Medulla oblongata (tissue), 1 donor: ENCODE results near the gene SLC35F2.
"Not testable (repeated sequence)": the region's sequence is repeated elsewhere in the genome, so short reads cannot be mapped to it uniquely, and the experiment has no call there.

Source experiments
- DNase-seq: peaks from one replicate; pipeline ENCODE4 v3.0.0-alpha.2; 2015; ENCODE audit errors: extremely low spot score

The SLC35F2 gene, protein sequence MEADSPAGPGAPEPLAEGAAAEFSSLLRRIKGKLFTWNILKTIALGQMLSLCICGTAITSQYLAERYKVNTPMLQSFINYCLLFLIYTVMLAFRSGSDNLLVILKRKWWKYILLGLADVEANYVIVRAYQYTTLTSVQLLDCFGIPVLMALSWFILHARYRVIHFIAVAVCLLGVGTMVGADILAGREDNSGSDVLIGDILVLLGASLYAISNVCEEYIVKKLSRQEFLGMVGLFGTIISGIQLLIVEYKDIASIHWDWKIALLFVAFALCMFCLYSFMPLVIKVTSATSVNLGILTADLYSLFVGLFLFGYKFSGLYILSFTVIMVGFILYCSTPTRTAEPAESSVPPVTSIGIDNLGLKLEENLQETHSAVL

GRCh38 chr11:107858217-107859070 lies at the start of gene SLC35F2:
Gene SLC35F2 (minus strand): TSS chr11:107858787. CDS start chr11:107858767, 20 bp downstream.
- peak; percentile 45 for DNase-seq

DNA sequence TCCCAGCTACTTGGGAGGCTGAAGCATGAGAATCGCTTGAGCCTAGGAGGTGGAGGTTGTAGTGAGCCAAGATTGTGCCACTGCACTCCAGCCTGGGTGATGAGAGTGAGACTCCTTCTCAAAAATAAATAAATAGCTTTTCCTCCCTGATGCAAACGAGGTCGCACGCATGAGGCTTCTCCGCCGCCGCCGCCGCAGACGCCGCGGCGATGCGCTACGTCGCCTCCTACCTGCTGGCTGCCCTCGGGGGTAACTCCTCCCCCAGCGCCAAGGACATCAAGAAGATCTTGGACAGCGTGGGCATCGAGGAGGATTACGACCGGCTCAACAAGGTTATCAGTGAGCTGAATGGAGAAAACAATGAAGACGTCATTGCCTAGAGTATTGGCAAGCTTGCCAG lies 49.6 kb upstream of the SLC35F2 start:
- DNase-seq, result no peak

- DNase-seq, result peak; percentile 11
These were observed 39.7 kb upstream of the SLC35F2 start for GRCh38 chr11:107898270-107898669.

DNA sequence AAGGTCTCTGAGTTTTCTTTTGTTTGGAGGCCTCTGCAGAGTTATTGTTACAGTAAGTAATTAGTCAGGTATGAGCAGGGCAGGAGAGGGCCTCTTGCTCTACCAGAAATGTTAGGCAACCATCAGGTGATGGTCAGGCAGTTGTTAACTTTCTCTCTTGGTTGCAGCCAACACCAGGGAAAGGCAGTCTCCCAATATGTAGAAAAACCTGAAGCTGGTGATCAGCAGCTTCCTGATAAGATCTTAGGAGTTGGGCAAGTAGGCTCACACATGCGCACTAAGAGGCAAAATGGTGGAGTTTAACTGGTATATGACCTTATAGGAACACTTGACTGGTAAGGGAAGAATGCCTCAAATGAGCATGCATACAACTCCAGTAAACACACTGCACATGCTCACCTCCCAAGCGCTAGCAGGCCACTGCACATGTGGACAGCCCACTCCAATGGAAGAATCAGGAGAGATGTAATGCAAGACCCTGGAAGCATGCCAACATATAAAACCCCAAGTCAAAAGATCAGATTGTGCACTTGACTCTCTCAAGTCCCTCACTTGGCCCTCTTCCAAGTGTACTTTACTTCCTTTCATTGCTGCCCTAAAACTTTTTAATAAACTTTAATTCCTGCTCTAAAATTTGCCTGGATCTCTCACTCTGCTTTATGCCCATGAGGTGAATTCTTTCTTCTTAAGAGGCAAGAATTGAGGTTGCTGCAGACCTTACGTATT lies 23.7 kb upstream of the SLC35F2 start:
- no peak for DNase-seq

GRCh38 chr11:107881471-107881870 lies 22.9 kb upstream of the SLC35F2 start:
- DNase-seq, result not testable (repeated sequence)

DNA sequence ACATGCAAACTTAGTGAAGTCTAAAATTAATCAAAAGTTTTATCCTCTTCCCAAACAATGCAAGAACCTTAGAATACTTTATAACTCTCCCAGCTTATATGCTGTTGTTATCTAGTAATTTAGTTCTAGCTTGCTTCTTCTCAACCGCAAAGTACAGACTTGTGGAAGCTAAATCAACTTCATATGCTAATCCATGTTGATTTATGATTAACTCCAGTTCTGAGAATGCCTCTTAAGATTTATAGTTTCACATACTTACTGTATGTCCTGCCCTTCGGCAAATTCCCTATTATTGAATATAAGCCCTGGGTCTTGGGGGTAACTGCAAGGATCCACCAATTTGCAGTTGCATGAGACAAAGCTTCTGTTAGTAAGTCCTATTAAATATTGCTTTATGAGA lies 17.6 kb upstream of the SLC35F2 start:
- no peak for DNase-seq

DNA sequence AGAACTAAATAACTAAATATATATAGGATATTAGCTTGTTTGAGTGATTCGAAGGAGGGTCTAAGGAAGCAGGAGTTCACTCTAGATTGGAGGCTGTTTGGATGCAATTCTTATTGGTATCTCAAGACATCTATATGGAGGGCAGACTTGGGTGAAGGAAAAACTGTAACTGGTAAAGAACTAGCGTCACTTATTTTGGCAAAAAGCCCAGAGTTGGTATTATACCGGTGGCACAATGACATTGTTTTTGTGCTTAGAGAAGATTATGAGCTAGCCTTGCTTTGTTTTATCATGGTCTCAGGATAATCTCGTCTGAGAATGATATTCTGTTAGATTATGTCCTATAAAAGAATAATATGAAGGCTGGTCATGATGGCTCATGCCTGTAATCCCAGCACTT lies 6.0 kb upstream of the SLC35F2 start:
- DNase-seq, result no peak

GRCh38 chr11:107860688-107861087 lies 2.1 kb upstream of the SLC35F2 start:
- DNase-seq, result no peak

- DNase-seq, result not testable (repeated sequence)
These were observed 1.6 kb upstream of the SLC35F2 start for GRCh38 chr11:107860240-107860620.

DNA sequence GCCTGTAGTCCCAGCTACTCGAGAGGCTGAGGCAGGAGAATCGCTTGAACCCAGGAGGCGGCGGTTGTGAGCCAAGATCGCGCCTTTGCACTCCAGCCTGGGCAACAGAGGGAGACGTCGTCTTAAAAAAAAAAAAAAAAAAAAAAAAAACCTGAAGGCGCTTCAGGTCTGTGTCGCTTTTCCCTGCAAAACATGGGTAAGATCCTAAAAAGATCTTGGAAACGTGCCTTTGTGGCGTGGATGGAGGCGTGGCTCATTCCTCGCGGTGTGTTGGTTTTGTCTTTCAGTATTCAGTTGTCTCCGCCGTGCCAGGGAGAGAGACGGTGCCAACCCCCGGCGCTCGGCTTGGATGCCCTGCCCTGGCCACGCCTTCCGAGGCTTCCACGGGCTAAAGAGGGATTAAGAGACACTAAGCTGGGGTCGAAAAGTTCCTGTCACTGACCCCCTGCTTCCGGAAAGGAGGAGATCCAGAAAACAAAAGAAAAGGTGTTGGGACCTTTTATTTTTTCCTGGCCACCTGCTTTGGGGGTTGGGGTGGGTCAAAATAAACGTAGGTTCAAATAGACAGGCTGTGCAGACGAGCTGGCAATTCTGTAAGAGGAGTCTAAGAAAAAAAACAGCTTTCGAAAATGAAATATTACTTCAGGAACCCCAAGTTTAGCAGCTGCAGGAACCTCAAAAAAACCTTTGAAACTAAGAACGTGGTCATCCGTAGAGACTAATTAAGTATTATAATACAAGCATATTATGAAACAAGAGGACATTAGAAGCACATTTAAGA lies 1.1 kb upstream of the SLC35F2 start:
- DNase-seq, result peak; percentile 33

DNA sequence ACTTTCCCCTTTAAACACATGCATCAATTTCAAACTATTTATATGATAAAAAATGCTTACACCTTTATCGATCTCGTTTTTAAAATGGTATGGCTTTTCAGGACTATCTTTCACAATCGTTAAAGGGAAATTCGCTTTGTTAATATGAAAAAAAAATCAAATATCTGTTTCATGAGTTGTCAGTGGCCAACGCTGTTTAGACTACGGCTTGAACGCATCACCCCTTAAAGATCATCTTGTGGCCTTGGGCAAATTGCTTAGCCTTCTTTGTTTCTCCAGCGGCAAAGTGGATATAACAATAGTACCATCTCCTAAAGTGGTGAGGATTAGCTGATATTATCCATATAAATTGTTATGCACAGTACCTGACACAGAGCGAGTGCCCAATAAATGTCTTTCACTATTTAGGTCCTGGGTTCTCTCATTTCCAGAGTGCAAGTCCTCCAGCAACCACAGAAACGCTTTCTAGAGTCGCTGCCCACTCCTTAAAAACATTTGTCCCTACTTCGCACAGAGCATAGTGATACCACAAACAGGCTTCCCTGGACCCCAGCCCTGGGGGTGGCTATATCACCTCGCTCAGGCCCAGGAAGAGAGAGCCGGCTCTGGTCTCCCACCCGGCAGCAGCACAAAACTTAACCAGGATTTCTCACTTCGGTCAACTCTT lies 904 bp downstream of the SLC35F2 start:
- no peak for DNase-seq

DNA sequence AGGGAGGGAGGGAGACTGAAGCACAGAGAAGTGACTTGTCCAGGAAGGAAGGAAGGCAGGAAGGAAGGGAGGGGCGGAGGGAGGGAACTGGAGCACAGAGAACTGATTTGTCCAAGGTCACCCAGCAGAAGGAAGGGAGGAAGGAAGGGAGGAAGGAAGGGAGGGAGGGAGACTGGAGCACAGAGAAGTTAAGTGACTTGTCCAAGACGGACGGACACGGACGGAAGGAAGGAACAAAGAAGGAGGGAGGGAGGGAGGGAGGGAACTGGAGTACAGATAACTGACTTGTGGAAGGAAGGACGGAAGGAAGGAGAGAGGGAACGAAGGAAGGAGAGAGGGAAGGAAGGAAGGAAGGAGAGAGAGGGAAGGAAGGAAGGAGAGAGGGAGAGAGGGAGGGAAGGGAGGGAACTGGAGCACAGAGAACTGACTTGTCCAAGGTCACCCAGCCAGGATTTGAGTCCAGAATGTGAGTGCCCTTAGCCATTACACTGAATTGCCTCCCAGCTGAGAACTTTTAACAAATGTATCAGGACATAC lies 1.5 kb downstream of the SLC35F2 start:
- no peak for DNase-seq

DNA sequence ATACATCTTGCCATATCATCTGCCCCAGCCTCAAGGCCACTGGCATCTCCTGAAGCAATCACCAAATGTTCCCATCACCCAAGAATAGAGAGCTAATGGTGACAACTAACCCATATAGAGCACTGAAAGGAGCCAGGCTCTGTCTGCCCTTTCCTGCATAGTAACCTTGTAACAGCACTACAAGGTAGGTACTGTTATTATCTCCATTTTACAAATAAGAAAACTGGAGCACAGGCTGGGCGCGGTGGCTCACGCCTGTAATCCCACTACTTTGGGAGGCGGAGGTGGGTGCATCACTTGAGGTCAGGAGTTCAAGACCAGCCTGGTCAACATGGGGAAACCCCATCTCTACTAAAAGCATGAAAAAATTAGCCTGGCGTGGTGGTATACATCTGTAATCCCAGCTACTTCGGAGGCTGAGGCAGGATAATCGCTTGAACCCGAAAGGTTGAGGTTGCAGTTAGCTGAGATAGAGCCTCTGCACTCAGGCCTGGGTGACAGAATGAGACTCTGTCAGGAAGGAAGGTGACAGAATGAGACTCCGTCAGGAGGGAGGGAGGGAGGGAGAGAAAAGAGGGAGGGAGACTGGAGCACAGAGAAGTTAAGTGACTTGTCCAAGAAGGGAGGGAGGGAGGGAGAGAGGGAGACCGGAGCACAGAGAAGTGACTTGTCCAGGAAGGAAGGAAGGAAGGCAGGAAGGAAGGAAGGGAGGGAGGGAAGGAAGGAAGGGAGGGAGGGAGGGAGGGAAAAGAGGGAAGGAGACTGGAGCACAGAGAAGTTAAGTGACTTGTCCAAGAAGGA lies 2.2 kb downstream of the SLC35F2 start:
- DNase-seq, result no peak

- no peak for DNase-seq
These were observed 5.5 kb downstream of the SLC35F2 start for GRCh38 chr11:107853070-107853469.

DNA sequence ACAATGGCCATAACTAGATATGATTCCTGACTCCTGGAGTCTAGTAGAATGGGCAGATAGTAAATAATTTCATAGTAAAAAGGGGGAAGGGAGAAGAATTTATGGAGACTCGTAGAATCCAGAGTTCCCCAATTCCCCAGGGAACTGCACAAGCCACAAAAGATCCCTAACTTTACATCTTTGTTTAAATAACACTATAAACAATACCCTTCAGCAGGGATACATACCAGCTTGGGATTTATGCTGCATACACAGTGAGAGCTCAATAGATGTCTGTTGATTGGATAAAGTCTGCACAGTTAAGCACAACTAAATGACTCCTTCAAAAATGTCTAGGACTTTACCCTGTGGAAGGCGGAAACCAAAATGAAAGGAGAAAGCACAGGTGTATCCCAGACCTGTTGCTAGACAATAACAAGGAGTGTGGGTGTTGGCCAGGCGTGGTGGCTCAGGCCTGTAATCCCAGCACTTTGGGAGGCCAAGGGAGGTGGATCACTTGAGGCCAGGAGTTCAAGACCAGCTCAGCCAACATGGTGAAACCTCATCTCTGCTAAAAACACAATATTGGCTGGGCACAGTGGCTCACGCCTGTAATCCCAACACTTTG lies 6.8 kb downstream of the SLC35F2 start:
- DNase-seq, result no peak

GRCh38 chr11:107849790-107850189 lies 8.8 kb downstream of the SLC35F2 start:
- DNase-seq, result peak; percentile 29

DNA sequence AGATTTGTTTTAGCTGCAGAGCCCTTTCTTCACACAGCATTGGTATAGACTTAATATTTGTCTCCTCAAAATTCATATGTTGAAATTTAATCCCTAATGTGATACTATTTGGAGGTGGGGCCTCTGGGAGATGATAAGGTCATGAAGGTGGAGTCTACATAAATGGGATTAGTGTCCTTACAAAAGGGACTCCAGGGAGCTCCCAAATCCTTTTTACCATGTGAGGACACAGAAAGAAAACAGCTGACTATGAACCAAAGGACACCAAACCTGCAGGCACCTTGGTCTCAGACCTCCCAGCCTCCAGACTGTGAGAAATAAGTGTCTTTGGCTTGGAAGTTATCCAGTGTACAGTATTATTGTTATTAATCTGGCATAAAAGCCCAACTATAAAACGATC lies 10.2 kb downstream of the SLC35F2 start:
- no peak for DNase-seq

DNA sequence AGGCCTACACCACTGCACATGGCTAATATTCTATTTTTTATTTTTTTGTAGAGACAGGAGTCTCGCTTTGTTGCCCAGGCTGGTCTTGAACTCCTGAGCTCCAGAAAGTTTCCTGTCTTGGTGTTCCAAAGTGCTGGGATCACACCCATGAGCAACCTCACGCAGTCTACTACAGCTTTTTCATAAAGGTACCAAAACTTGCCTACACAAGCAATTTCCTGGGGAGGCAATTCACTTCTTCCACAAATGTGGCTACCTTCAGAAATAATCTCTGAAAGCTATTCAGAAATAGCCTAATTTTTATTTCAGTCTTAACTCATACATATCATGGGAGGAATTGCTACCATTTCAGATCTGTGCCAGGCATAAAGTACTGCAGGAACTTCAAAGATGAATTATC lies 11.4 kb downstream of the SLC35F2 start:
- no peak for DNase-seq

- no peak for DNase-seq
These were observed 14.5 kb downstream of the SLC35F2 start for GRCh38 chr11:107844041-107844440.
